Suppressor macrophage treated with lipopolysaccharide for 1 hour (primary cell): Measurements from ENCODE around the gene SLC35D3.
"Not testable (repeated sequence)": the region's sequence is repeated elsewhere in the genome, so short reads cannot be mapped to it uniquely, and the experiment has no call there.

Experiments
- DNase-seq, 3 donors: peaks; one replicate each; pipeline ENCODE4 v3.0.0-alpha.2; 2020 to 2022

SLC35D3 gene

GRCh38 chr6:136923116-136923953, 1.2 kb downstream of the SLC35D3 start:
- DNase-seq: peak in 1 of 3 donors; percentile 30

- DNase-seq: no peak
Observed at GRCh38 chr6:136923954-136924673, 2.0 kb downstream of the SLC35D3 start.

GRCh38 chr6:136926383-136926782, 4.3 kb downstream of the SLC35D3 start:
- no peak for DNase-seq

DNA sequence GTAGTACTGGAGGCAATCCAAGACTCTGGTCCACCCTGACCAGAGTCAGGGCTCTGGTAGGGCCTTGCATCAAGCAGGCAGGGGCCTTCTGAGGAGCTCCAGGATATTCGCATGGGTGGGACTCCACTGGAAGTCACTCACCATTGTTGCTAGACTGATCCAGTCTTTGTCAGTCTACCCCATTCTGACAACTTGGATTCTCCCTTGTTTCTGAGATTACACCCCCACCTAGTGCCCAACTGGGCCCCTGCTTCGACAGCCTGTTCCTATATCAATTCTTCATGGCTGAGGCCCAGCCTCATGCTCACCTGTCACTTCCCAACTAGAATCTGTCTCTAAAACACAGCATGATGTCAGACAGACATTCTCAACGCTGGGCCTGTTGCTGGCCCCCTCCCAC, 5.2 kb downstream of the SLC35D3 start:
- DNase-seq: peak in 2 of 3 donors; percentile 23 to 38

DNA sequence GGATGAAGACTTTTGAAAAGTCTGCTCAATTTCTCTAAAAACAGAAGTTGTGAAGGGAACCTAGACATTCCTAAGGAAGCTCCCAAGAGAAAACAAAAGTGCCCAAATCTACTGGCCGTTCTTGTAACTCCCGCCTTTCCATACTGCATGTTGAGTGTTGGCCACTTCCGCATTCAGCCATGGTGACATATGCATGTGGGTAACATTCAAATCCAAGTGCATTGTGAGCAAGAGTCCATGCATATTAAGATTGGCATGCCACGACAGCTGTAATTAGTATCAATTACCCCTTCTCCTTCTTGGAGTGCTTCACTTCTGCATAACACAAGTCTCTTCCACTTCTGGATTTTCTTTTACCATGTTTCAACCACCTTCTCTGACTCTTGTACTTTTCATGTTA, 8.4 kb downstream of the SLC35D3 start:
- DNase-seq: no peak

DNA sequence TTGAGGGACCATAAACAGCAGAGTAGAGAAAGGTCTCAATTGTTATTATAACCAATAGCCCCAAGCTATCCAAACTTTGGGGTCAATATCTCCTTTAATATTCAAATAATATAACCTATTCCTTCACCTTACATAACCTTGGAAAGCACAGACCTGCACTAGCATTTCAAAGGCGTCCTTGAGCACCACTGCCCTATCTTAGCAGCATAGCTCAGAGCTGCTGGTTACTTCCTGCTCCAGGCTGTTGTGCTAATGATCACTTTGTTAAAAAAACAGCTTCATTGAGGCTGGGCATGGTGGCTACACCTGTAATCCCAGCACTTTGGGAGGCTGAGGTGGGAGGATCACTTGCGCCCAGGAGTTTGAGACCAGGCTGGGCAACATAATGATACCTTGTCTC, 10.5 kb downstream of the SLC35D3 start:
- no peak for DNase-seq

GRCh38 chr6:136945072-136945471, 23.0 kb downstream of the SLC35D3 start:
- DNase-seq: no peak

GRCh38 chr6:136945711-136946121, 23.6 kb downstream of the SLC35D3 start:
- peak; percentile 26 to 57 (median 46) for DNase-seq

DNA sequence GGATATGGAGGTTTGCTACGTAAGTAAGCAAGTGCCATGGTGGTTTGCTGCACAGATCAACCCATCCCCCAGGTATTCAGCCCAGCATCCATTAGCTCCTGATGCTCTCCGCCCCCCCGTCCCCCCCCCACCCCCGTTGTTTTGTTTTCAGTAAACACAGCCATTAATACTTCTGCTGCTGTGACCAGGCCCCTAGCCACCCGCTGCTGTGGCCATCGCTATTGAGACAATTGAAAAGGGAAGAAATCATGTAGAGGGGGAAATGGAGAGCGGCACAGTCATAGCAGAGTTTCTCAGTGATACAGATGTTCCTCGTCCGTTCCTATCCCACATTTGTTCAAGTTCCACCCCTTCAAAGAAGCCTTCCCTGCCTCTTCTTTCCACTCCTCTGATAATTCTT, 24.9 kb downstream of the SLC35D3 start:
- DNase-seq: no peak

DNA sequence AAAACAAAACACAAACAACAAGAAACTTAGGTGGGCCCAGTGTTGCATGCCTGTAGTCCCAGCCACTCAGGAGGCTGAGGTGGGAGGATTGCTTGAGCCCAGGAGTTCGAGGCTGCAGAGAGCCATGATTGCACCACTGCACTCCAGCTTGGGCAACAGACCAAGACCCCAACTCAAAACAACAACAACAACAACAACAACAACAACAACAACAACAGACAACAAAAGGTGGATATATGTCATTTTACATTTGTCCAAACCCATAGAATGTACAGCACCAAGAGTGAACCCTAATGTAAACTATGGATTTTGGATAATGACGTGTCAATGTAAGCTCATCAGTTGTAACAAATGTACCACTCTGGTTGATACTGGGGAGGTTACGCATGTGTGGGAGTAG, 27.9 kb downstream of the SLC35D3 start:
- DNase-seq: not testable (repeated sequence)

DNA sequence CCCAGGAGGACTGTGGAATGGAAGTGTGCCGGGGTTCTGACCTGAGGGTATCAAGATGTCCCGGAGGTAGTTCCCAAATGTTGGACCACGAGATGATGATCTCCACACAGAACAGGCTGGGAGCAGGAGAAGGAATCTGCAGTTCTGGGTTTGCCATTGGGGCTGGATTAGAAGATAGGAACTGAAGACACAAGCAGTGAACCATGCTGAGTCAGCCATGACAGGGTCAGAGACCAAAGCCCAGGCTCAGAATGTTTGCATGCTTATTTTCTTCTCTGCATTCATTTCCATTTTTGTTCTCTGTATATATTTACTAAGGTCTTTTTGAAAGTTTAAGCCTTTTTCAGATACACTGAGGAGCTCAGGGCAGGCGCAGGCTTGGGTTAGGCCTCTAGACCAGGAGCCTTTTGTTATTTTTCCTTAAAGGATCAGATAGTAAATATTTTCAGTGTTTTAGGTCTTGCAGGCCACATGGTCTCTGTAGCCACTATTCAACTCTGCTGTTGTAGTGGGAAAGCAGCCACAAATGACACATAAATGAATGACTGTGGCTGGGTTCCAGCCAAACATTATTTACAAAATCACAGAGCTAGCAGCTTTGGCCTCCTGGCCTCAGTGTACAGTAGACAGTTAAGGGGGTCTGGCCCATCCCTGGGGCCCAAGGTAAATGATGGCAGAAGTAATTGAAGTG, 28.5 kb downstream of the SLC35D3 start:
- DNase-seq: no peak

- no peak for DNase-seq
Observed at GRCh38 chr6:136952714-136953260, 30.7 kb downstream of the SLC35D3 start.

- no peak for DNase-seq
Observed at GRCh38 chr6:136955123-136955522, 33.0 kb downstream of the SLC35D3 start.

GRCh38 chr6:136956590-136957544, 34.8 kb downstream of the SLC35D3 start:
- DNase-seq: no peak

GRCh38 chr6:136958168-136958567, 36.1 kb downstream of the SLC35D3 start:
- no peak for DNase-seq

- no peak for DNase-seq
Observed at GRCh38 chr6:136959471-136959891, 37.4 kb downstream of the SLC35D3 start.

DNA sequence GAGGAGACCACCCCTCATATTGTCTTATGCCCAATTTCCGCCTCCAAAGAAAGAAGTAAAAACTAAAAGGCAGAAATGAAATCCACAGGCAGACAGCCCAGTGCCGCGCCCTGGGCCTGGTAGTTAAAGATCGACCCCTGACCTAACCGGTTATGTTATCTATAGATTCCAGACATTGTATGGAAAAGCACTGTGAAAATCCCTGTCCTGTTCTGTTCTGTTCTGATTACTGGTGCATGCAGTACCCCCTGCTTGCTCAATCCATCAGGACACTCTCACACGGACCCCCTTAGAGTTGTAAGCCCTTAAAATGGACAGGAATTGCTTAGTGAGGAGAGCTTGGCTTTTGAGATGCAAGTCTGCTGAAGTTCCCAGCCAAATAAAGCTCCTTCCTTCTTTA, 37.8 kb downstream of the SLC35D3 start:
- not testable (repeated sequence) for DNase-seq

DNA sequence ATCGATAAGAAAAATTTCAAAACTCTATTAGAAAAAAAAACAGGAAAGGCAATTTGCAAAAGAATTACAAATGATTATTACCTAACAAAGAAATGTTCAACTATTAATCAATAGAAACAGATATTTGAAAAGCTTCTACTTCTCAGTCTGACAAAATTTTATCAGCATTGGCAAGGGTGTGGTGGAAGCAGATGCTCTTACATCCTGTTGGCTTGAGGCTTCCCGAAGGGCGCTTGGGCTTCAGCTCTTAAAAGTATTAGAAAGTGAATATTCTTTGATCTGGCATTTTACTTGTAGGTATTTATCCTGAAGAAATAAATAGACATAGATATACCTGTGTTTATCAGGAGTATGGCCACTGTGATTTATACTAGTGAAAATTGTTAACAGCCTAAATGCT, 38.7 kb downstream of the SLC35D3 start:
- no peak for DNase-seq

GRCh38 chr6:136961848-136962247, 39.7 kb downstream of the SLC35D3 start:
- DNase-seq: no peak

- no peak for DNase-seq
Observed at GRCh38 chr6:136962661-136963060, 40.6 kb downstream of the SLC35D3 start.

- DNase-seq: no peak
Observed at GRCh38 chr6:136963259-136963658, 41.2 kb downstream of the SLC35D3 start.

DNA sequence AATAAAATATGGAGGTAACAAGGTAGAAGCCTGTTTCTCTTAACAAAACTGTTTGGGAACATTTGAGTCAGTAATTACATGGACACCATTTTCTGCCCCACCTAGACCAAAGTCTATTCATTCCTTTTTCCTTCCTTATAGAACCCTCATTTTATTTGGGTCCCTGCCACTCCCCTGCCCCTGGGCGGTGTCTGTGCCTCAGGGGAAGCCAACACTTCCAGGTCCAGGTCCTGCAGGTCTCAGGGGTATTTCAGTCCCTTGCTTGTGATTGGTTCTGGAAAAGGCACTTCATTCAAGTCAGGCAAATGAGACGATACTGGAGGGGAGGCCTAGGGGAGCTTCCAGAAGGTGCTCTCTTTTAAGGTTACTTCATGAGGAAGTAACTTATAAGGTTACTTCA, 42.3 kb downstream of the SLC35D3 start:
- no peak for DNase-seq
